Adipose tissue (tissue), 3 donors: ENCODE measurements around the gene GPC1. TPM values are rescaled to one million over a fixed set of nuclear protein-coding genes. Genes with fewer than 3 reads are reported as not detected.

Source experiments
- H3K27ac ChIP-seq: one replicate; pipeline ENCODE4 v1.5.1; 2013; ENCODE audit warnings: low read depth, low read length
- WGBS, 3 donors: extraction: QIAGEN DNeasy Blood & Tissue Kit; methylation state at CpG; one replicate each; pipeline ENCODE4 v1.1.7; 2013; 5-methylcytosine and 5-hydroxymethylcytosine counted together
- polyA plus RNA-seq, 3 donors: library from polyadenylated mRNA; stranded (reverse); fragments of 200-250 nt; gene quantifications; one replicate each; pipeline ENCODE4 v1.2.3, GENCODE V29; 2013
- donor health status: healthy with polysubstance abuse.
- donor health status: Bipolar disorder and iron deficiency.
- donor health status: healthy.

The GPC1 gene
- polyA plus RNA-seq, 3 donors, result 22.5 to 62.0 (median 27.1) TPM

GRCh38 chr2:240436683-240437550 is 1.5 kb downstream of the GPC1 start:
- 21 to 28% (median 21%) methylated on average over 45 of the region's 45 CpGs for WGBS, 3 donors
- H3K27ac ChIP-seq, result no peak overlapping the region

- H3K27ac ChIP-seq, result no peak overlapping the region
Measured at GRCh38 chr2:240437551-240437860, 2.0 kb downstream of the GPC1 start.

GRCh38 chr2:240437861-240438809 is 2.7 kb downstream of the GPC1 start:
- WGBS, 3 donors, result 18 to 28% (median 23%) methylated on average over 22 to 24 of the region's 24 CpGs
- H3K27ac ChIP-seq, result no peak overlapping the region

More at GRCh38 chr2:240437551-240437860, 2.0 kb downstream of the GPC1 start:
- WGBS, 3 donors, result 87 to 95% (median 92%) methylated on average over 2 of the region's 2 CpGs

DNA sequence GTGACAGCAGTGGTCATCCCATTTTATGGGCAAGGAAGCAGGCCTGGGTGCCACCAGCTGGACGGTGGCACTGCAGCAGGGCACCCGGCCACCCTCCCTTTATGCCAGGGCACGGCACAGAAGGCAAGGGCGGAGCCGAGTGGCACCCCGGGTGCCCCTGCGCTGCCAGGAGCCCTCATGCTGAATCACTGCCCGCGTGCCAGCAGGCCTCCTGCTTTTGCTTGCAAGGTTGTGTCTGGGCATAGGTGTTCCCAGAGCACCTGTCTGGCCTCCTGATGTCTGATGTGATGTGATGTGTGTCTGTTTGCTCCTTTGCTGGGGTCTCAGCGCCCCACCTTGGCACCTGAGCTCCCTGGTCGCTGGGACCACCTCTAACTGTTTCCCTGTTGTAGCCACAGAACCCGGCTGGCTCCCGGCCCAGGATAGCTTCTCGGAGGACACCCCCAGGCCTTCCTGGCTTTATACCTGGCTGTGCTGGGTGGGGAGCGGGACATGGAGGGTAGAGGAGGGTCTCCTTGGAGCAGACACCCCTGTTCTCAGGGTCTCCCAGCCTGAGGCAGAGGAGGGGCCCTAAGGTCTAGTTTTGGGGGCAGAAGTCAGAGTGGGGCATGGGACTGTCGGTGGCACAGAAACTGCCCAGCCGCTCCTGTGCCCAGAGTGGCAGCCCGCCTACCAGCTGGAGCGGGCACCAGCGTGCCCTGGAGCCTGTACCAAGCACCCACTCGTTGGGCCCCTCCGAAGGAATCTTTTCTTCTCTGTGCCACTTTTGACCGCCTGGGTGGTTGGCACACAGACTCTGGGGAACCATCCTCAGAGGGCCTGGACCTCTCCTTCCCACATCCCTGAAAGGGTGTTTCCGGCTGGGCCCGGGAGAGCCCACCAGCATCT is 3.6 kb downstream of the GPC1 start:
- H3K27ac ChIP-seq, result no peak overlapping the region
- 85 to 88% (median 87%) methylated on average over 25 of the region's 25 CpGs for WGBS, 3 donors

DNA sequence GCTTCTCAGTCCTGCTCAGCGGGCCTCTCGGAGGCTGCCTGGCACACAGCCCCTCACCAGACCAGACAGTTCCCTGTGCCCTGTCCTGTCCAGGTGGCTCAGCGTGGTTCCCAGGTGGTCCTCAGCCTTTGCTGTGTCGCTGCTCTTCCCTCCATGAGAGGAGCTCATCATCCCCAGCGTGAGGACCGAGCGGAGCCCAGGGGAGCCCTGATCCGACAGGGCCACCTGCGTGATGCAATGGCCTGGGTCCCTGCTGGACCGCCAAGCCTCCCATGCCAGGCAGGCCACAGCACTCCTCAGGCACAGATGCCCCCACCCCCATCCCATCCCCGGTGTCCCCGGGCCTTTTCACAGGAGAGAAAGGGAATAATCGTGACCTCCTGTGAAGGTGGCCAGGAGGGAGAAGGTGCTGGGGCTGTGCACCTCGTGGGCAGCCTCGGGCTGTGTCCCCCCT is 4.3 kb downstream of the GPC1 start:
- WGBS, 3 donors, result 85 to 93% (median 93%) methylated on average over 15 of the region's 15 CpGs
- no peak overlapping the region for H3K27ac ChIP-seq

- WGBS, 3 donors, result 93 to 97% (median 95%) methylated on average over 10 to 11 of the region's 12 CpGs
- H3K27ac ChIP-seq, result no peak overlapping the region
Measured at GRCh38 chr2:240440251-240440650, 4.8 kb downstream of the GPC1 start.

GRCh38 chr2:240440704-240441320 is 5.3 kb downstream of the GPC1 start:
- H3K27ac ChIP-seq, result no peak overlapping the region
- WGBS, 3 donors, result 89 to 91% (median 89%) methylated on average over 16 to 18 of the region's 18 CpGs

DNA sequence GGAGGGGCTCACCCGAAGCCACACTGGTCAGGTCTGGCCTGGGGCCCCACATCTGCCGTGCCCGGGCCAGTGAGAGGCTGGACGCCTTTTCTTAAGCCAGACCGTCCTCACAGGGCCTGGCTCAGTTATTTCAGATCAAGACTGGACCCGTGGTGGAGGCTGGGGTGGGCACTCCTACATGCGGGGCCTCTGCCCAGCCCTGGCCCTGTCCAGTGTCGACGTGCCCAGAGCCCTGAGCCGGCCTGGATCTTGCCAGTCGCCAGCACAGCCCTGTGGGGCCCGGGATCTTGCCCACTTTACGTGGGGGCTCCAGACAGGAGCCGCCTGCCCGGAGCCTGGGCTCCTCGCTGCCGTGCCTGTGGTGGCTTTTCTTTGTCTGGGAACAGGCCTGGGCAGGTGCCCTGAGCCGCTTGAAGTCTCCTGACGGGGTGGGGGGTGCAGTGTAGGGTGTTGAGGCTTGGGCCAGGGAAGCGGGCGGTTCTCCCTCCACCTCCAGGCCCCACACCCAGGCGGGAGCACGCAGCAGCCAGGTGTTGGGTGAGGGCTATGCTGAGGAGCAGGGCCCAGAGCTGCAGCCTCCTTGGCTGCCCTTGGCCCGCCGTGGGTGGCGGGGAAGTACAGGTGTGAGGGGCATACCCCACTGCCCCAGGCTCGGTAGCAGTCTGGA is 6.0 kb downstream of the GPC1 start:
- no peak overlapping the region for H3K27ac ChIP-seq
- WGBS, 3 donors, result 90 to 93% (median 92%) methylated on average over 23 to 27 of the region's 27 CpGs

GRCh38 chr2:240441993-240442411 is 6.5 kb downstream of the GPC1 start:
- H3K27ac ChIP-seq, result no peak overlapping the region
- WGBS, 3 donors, result 75 to 86% (median 77%) methylated on average over 16 to 17 of the region's 17 CpGs

GRCh38 chr2:240442891-240443715 is 7.6 kb downstream of the GPC1 start:
- no peak overlapping the region for H3K27ac ChIP-seq
- 86 to 93% (median 91%) methylated on average over 23 to 25 of the region's 25 CpGs for WGBS, 3 donors

DNA sequence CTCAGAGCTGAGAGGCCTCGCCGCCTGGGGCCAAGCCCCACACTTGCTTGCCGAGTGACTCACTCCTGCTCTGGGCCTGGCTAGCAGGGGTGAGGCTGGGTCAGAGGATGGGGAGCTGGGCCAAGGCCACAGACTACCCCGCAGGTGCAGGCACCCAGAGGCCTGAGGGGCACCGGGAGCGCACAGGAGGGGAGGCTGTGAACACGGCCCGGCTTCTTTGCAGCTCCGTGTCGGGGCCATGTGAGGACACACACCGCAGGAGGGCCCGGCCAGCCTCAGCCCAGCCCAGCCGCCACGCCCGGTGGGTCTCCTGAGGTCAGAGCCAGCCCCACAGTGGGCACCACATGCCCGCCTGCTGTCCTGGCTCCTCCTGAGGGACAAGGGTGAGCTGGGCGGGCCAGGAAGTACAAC is 8.4 kb downstream of the GPC1 start:
- WGBS, 3 donors, result 90 to 93% (median 91%) methylated on average over 15 to 17 of the region's 17 CpGs
- H3K27ac ChIP-seq, result no peak overlapping the region

DNA sequence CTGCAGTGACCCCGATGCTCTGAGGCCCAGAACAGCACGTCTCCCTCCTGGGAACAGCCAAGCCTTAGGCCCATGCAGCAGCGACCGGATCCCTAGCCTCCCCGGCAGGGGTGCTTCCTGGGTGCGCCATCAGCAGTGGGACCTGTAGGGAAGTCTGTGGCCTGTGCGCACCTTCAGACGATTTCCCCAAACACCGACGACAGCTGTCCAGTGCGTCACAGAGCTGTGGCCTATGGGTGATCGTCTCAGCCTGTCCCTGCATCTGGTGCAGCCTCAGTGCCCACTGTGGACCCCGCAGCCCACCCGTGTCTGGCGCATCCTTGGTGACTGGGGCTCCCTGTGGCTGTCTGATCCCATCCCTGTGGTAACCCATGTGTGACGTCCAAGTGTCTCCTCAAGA is 9.0 kb downstream of the GPC1 start:
- no peak overlapping the region for H3K27ac ChIP-seq
- 90 to 92% (median 91%) methylated on average over 16 of the region's 16 CpGs for WGBS, 3 donors

DNA sequence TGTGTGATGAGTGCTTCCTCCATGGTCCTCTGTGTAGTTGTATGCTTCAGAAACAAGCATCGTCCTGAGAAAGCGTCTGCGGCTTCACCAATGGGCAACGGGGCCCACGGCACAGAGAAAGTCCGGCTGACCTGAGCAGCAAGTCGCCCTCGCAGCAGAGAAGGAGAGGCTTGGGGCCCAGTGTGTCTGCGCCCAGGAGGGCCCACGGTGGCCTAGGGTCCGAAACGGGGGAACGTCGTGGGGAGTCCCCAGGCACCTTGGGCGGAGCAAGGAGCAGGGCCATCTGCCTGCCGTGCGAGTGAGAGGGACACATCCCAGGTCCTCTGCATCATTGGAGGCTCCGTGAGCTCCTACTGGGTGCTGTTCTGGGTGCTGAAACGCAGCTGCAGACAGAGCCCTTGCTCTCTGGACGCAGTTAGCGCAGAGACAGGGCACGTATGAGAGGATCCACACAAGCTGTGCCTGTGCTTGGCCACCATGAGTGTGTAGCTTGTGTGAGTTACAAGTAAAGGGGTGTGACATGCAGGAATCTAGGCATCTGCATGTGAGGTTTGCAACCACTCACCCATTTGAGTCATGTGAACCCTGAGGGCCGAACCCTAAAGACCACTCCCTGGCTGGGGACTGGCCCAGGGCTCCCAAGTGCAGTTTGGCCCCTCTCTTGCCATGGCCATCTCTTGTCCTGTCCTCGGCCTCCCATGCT is 10.6 kb downstream of the GPC1 start:
- 82 to 86% (median 83%) methylated on average over 23 to 24 of the region's 24 CpGs for WGBS, 3 donors
- H3K27ac ChIP-seq, result no peak overlapping the region

- 91 to 94% (median 94%) methylated on average over 12 of the region's 12 CpGs for WGBS, 3 donors
- H3K27ac ChIP-seq, result no peak overlapping the region
Measured at GRCh38 chr2:240446664-240447175, 11.3 kb downstream of the GPC1 start.

- 76 to 81% (median 79%) methylated on average over 22 of the region's 22 CpGs for WGBS, 3 donors
- H3K27ac ChIP-seq, result no peak overlapping the region
Measured at GRCh38 chr2:240447331-240447730, 11.9 kb downstream of the GPC1 start.

DNA sequence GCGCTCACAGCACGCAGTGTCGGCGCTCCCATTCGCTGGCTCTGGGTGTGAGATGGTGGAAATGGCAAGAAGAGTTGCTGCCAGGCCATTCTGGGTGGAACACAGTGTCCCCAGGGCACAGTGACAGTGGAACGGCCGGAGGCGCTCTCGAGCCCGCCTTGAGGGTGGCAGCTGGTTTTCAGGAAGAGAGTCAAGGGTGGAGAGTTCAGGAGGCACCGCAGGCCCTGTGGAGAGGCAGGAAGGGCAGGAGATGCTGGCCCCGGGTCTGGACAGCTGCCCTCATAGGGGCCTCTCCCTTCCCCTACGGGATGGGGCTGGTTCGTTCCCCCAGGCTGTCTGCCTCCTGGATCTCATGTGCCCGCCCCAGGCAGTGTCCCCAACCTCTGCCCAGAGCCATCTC is 12.5 kb downstream of the GPC1 start:
- 71 to 91% (median 73%) methylated on average over 12 to 15 of the region's 15 CpGs for WGBS, 3 donors
- H3K27ac ChIP-seq, result no peak overlapping the region
